HG03354 (cell line): ENCODE results near the gene ICA1.

Source experiments
- ATAC-seq: cut with Tn5 transposase; IDR thresholded peaks from one replicate; pipeline ENCODE4 v1.9.1; 2021; ENCODE audit warnings: mild to moderate bottlenecking; ENCODE audit not compliant: unreplicated experiment, poor library complexity, severe bottlenecking

Gene ICA1

DNA sequence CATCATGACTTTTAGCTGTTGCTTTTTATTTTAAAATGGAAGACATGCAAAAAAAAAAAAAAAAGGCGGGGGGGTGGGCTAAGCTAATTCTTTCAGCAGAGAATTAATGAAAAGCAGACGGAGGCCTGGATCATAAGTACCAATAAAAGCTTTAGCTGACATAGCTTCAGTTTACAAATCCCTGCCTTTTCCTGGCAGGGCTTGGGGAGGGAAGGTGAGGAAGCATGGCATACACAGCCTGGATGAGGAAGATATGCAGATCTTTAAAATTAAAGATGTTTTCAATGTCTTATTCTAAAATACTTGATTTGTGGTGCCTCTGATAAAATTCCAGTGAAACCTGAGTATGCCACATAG, 57.0 kb downstream of the ICA1 start:
- ATAC-seq, result no peak

DNA sequence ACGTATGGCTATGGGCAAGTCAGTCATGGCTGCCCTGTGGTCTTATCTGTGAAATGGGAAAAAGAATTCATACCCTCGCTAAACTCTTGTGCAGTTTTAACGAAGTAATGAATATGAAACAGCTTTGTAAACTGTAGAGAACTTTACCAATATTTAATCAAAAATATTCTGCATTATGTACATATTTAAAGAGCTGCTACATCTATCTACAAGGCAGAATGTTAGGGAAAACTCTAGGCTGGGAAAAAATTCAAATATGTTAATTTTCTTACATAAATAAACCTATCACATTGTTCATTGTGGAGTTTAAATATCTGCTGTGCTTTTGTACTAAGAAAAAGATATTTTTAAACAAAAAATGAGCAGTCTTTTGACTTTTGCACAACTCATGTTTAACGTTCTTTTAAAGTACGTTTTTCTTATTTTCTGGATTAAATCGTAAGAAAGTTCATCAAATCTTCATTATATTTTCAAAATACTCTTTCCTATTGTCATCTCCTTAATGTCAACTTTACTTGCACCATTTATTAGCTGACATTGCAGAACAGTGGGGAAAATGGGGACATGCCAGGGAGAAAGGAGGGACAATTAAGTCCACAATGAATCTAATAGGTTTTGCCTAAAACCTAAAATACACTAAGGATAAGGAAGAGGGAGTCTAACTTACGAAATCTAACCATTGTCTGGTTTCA, 57.5 kb downstream of the ICA1 start:
- ATAC-seq, result no peak

DNA sequence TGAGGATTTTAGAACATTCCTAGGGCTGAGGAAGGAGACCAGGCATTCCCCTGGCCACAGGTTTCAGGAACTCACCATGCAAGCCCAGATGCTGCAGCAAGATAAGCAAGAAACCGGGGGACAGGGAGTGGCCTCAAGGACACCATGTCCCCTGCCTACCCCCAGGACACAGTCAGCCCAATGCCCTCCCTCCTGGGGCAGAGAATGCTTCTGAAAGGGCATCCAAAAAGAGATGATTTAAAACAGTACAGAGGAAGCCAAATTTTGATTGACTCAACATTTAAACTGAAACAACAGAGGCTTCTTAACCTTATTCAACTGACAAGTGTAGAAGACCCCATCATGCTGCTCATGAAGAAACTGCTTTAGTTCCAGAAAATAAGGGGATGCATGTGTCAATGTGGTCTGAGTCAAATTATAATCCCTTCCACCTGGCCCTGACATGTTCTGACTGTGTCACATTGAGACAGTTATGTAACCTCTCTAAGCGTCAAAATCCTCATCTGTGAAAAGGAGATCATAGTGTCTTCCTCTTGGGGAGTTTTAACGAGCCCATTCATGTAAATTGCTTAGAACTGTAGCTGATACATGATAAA, 60.0 kb downstream of the ICA1 start:
- no peak for ATAC-seq

DNA sequence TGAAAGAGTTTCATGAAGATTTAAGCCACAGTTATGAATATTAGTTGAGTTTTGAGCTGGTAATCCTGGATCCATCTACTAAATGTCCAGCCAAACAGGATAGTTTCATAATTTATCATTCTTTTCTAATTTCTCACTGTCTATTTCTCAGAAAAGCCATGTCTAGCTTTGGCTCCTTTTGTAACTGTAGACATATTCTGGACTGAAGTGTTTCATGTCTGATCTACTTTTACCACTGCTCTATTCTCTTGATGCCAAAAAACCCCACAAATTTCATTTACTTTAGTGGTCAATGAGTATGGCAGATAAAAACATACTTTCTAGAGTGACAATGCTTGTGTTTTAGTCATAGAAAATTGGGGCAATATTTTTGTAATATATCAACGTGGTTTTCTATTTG, 61.2 kb downstream of the ICA1 start:
- no peak for ATAC-seq

DNA sequence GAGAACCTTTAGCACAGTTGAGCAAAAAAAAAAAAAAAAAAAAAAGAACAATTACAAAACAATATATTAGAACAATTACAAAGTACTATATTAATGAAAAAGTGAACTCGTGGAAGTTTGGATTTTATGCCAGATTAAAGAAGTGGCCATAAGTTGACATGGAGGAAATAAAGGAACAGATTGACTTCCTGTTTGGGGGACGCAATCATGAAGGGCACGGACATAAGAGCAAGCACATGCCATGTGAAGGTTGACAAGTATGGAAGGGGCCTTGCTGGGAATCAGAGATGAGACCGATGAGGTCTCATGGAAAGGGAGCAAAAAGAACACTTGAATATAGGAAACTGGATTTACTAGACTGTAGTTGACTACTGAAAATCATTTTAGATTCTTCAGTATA, 61.7 kb downstream of the ICA1 start:
- no peak for ATAC-seq

DNA sequence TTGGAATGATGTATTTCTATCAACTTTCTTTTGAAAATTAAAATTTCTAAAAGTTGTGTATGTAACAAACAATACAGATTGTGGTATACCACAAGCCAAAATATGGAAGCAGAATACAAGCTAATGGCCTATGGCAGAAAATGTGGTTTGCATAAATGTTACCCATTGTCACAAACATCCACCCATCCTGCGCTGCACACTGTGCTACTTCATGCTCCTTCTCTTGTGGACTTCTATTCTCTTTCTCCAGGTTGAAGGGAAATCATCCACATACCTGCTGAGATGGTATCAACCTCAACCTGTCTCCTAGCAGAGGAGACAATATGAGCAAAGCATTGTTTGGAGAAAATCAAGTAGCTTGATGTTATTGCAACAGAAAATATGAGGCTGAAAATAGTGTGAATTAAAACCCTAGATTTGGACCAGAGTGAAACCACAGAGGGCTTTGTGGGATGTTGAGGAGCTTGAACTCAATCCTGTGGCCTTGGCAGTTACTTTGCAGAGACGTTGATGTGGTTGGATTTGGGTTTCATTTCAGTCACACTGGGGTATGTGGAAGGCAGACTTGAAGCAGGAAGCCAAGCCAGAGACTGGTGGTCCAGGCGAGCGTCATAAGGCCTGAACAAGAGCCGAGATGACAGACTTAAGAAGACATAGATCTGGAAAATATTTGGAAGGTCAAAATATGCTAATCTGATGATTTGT, 63.8 kb downstream of the ICA1 start:
- ATAC-seq, result no peak

DNA sequence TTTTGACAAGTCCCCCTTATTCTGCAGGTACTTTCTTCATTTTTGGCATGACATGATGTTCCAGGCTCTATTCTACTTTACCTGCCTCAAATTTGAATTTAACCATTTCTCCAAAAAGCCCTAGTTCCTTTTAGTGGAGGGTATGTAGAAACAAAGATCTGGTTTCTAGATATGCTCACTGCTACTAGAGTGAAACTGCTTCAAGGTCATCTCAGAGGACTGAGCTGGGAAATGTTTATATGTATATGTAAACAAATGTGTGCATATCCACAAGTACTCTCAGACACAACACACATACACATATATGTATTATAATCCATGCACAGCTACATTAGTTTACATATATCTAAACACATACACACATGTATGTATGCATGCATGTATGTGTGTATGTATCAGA, 69.1 kb downstream of the ICA1 start:
- no peak for ATAC-seq

DNA sequence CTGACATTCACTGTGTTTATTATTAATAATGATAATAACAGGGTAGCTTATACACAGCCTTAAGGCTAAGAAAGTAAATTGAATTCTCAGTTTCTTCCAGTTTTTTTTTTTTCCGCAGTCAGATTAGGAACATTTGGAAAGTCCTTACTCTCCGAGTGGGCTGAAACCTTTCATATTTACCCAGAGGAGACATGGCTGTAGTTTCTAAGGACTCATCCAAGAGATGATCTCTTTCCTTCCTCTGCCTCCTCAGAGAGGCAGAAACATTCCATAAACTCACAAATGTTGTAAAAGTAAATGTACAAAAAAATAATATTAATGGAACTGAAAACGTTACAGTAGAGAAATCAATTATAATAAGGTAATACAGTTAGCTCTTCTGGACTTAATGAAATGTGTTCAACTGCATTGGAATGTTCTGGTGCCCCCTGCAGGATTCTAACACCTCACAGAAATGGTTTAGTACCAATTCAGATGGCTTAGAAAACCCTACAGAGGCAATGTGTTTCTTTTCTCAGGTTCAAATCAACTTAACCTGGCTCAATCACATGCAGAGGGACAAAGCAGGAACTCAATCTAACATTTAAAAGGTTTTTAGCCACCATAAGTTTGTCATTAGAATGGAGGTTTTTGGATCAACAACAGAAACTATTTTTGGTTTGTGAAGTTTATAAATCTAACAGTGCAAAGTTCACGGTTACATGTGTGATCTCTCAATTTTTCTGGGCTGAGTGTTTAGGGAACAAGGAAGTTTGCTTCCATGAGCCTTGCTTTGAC, 71.7 kb downstream of the ICA1 start:
- peak; percentile 83 for ATAC-seq

DNA sequence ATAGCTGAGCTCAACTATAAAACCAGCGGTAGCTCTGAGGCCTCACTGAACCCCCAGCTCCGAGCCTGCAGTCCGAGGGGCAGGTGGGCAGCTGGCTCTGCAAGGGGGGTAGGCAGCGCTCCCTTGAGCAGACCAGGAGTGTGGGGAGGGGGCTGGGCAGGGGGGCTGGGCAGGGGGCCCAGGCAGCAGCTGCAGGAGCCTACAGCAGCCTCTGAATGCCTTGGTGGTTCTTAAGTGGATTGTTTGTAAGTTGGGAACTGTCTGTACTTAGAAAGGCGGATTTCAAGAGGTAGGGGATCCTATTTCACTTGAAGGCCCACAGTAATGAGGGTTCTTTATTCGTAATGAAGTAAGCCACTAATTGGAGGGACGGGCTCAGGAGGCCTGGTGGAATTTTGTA, 72.3 kb downstream of the ICA1 start:
- no peak for ATAC-seq

DNA sequence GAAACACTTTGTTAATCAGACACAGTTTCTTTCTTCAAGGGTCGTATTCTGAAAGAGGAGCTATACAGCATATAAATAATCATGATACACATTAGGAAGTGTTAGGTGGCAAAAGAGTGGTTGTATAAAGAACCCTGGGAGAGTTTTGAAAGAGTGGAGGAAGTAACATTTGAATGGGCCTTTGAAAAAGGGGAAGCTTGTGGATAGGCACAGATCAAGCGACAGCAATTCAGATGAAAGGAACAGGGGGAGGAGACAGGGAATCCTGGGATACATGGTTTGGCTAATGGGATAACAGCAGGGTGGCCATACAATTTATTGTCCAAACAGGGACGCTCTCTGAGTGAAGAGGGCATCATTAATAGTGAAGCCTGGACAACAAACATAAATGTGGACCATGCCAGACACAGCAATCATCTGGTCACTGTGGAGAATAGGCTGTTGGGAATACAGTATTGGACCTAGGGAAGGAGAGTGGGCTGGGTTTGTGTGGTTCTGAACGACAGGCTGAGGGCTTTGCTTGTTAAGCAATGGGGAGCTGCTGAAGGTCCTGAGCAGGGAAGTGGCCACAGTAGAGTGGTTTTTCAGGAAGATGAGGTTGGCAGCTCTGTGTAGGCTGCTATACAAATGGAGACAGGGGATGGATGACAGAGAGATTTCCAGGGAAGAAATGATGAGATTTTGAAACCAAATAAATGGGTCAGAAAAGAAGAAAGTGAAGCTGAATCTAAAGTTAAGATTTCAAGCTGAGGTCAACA, 75.9 kb downstream of the ICA1 start:
- ATAC-seq, result no peak

DNA sequence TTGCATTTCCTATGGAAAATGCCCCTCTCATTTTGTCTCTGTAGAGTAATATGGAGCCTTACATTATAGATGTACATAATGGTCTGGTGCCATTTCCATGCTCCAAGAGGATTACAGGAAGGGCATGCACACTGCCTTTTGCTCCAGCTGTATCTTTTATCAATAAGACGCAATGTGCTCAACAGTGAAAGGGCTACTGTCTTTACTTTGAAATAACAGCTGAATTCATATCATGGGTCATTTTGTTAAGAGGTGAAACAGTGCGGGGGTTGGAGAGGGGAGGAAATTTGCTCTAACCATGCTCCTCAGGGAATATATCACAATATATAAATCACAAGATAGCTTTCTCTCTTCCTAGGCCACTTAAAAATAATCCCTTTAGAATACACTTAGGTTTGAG, 77.7 kb downstream of the ICA1 start:
- no peak for ATAC-seq

DNA sequence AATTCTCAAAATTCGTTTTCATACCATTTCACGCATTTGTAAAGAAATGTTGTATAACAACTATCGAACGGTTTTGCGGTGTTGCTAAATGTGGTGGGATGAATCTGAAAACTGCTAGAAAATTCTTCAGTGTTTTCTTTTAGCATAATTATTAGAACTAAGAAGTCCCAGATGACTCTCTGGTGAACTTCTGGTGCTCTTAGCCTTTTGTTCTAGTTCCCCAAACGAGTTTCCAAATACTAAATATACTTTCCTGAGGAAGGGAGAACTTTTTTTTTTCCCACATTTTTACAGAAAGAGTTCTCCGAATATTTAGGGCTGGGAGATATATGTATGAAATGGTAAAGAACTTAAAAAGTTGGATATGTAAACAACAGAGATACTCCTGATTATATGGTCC, 82.5 kb downstream of the ICA1 start:
- ATAC-seq, result no peak

DNA sequence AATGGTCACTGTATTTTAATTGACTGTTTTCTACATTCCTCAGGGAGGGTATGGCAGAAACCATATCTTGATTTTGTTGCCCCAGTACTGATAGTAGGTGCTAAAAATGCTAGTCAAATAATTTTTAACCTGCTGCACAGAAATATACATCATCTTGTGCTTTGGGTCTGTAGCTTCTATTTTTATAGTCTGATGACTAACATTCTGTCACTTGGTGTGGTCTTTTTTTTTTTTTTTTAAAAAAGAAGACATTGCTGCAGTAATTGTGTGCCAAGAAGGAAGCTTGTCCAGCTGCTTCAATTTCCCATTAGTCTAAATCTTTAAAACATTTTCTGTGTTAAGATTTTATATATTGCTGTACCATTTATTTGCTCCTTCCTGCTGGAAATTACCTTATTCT, 83.6 kb downstream of the ICA1 start:
- ATAC-seq, result no peak

DNA sequence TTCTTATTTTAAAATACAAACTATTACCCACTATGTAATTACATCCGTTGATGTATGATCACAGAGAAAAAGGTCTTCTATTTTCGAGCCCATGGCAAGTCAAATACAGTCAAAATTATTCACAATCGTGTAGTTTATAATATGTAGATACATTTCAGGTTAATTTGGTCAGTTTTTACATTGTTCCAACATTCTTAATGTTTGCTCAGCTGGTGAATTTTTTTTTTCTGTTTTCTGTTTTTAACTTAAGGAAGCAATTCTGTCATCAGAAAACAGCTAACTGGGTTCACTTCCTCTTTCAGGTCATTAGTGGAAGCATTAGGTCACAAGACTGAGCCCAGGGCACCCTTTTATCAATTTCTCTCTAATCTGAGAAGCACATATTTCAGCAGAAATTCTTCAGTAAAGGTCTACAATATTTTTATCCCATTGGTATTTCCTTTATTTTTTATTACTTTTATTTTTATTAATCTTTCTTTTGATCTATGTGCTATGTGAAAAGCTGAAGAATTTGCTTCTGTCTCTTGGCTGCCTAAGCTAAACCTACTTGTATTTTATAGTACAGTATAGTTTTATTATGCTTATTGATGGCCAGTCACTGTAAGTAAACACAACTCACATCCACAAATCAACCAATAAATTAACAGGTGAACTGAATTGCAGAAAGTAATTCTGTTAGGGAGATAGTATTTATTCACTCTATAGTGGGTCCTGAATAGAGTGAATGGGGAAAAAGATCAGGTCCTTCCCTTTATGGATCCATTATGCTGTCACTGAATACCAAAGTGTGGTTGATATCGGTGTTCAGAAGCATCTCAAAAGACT, 84.6 kb downstream of the ICA1 start:
- ATAC-seq, result peak; percentile 60

DNA sequence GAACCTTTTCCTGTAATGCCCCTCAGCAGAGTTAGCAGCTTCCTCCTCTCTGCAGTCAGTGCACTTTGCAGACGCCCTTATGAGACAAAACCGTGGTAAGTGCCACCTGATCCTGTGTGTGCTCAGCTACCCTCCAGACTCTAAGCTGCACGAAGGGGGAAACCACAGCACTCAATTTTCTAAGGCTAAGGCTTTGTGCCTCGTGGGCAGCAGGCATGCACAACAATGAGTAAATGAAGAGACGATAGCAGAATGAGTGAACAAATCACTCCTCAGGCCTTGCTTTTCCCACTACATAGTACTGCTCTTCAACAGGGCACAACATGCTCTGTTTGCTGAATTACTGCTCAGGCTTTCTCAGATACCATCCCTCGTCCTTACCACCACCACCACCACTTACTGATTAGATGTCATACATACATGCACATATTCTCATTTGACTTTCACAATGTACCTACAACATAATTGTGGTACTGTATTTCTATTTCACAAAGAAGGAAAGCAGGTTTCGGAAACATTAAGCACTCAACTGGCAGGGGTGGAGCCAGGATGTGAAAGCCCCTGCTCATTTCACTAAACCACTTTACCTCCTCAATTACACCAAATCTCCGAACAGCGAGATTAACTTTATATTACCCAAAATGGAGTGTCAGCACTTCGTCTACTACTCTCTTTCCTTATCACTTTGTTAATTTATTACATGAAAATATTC, 85.4 kb downstream of the ICA1 start:
- peak; percentile 84 for ATAC-seq

DNA sequence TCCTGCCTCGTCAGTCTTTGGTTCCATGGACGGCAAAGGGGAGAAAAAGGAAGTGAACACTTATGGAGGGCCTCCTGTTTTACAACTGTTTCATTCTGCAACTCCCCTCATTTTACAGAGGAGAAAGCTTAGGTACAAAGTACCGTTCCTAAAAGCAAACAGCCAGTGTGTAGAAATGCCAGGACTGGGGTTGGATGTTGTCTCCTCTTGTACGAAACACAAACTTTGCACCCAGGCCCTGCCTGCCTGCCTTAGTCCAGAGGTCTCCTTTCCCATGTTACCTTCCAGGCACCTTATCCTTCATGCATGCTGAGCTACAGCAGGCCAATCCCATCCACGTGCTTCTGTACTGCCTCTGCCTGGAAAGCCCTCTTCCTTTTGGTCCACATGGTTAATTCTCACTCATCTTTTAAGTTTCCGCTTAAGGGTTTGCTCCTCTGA, 86.0 kb downstream of the ICA1 start:
- no peak for ATAC-seq

DNA sequence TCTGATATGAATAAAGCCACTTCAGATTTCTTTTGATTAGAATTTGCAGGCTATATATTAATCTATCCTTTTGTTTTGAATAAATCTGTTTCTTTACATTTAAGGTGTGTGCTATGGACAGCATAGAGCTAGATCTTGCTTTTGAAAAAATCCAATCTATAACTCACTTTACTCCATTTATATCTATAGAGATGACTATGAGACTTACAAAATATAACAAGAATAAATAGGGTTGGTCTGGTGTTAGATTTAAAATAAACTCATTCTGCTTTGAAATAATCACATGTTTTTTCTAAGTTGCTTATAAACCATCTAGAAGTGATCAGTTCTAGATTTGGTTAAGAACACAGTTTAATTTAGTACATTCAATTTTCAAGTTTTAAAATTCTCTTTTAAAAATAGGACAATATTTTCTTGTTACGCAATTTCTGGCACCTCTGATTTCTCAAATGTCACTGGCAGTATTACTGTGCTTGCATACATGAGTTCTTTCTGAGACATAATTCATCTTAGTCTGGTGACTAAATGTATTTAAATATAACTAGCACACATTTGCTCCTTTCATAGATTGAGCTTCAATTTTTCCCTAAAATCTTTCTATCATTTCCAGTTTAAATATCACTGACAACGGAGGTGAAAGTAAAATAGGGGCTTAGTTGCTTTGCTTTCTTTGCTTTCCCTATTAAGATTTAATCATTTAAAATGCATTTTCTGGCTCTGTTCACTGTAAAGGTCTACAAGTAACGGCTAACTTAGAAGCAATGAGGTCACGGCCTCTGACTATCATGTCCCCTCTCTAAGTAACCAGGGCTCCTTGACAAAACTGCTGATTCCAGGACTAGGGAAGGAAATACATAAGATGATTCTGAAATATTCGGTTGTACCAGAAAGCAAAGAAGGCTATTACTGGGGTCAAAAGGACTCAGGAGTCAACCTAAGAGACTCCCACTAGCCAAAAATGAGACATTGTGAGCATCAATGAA, 89.3 kb downstream of the ICA1 start:
- no peak for ATAC-seq
